Smooth muscle cell (in vitro differentiated cells): ENCODE results near the gene FAM117A. TPM values are rescaled to one million over a fixed set of nuclear protein-coding genes. Genes with fewer than 3 reads are reported as not detected.

Experiments
- DNase-seq: peaks from one replicate; lab custom pipeline; 2025; ENCODE audit not compliant: unreplicated experiment; lab: John Stamatoyannopoulos, UW
- H2AFZ ChIP-seq: fragments of 200-600 bp; sonication (generic); 2 replicates; pipeline ENCODE4 v1.6.0; 2016; ENCODE audit warnings: antibody characterized with exemption, low read depth, mild to moderate bottlenecking
- H3F3A ChIP-seq: fragments of 200-600 bp; sonication (generic); 2 replicates; pipeline ENCODE4 v1.6.0; 2017; ENCODE audit warnings: antibody characterized with exemption, low read depth
- H3K27ac ChIP-seq: fragments of 200-600 bp; sonication (generic); 2 replicates; pipeline ENCODE4 v1.5.1; 2016; ENCODE audit warnings: low read depth, mild to moderate bottlenecking
- H3K27me3 ChIP-seq: fragments of 200-600 bp; sonication (generic); 2 replicates; pipeline ENCODE4 v1.6.1; 2016; ENCODE audit warnings: low read depth, mild to moderate bottlenecking
- H3K36me3 ChIP-seq: fragments of 200-600 bp; sonication (generic); 2 replicates; pipeline ENCODE4 v1.5.1; 2016; ENCODE audit warnings: low read depth
- H3K4me1 ChIP-seq: fragments of 200-600 bp; sonication (generic); 2 replicates; pipeline ENCODE4 v1.5.1; 2016; ENCODE audit warnings: low read depth
- H3K4me2 ChIP-seq: fragments of 200-600 bp; sonication (generic); 2 replicates; pipeline ENCODE4 v1.6.0; 2016; ENCODE audit warnings: mild to moderate bottlenecking
- H3K4me3 ChIP-seq: fragments of 200-600 bp; sonication (generic); 2 replicates; pipeline ENCODE4 v1.5.1; 2016; ENCODE audit warnings: mild to moderate bottlenecking
- H3K79me2 ChIP-seq: fragments of 200-600 bp; sonication (generic); 2 replicates; pipeline ENCODE4 v1.6.0; 2016; ENCODE audit warnings: low read depth, mild to moderate bottlenecking
- H3K9ac ChIP-seq: fragments of 200-600 bp; sonication (generic); 2 replicates; pipeline ENCODE4 v1.6.0; 2016; ENCODE audit warnings: low read depth
- H3K9me3 ChIP-seq: fragments of 200-600 bp; sonication (generic); replicated peaks from 2 replicates; pipeline ENCODE4 v1.5.1; 2016; ENCODE audit warnings: low read depth
- H4K20me1 ChIP-seq: fragments of 200-600 bp; sonication (generic); 2 replicates; pipeline ENCODE4 v1.6.0; 2016; ENCODE audit warnings: low read depth
- WGBS: methylation state at CpG from one replicate; pipeline ENCODE4 v1.1.7; 2016; ENCODE audit warnings: low lambda C conversion rate; 5-methylcytosine and 5-hydroxymethylcytosine counted together
- polyA plus RNA-seq: library from polyadenylated mRNA; unstranded; fragments of >200 nt; fragmentation: Nextera tagmentation; extraction: Ambion mirVana; gene quantifications from 2 replicates; pipeline ENCODE4 v1.2.1, GENCODE V29; 2016
- total RNA-seq: library from RNA; depleted of rRNA; stranded (reverse); fragments of >200 nt; gene quantifications from 2 replicates; pipeline ENCODE4 v1.2.3, GENCODE V29; 2014
- TF ChIP-seq, protein P1 (sequence below): fragments of 200-600 bp; sonication (generic); IDR thresholded peaks from 2 replicates; pipeline ENCODE4 v1.5.1; 2017; ENCODE audit warnings: borderline replicate concordance, mild to moderate bottlenecking, antibody characterized with exemption; ENCODE audit not compliant: insufficient read depth, poor library complexity, severe bottlenecking

FAM117A gene
- total and polyA plus RNA-seq, 2 experiments from 2014 or later: 4.9 to 6.3 TPM

DNA sequence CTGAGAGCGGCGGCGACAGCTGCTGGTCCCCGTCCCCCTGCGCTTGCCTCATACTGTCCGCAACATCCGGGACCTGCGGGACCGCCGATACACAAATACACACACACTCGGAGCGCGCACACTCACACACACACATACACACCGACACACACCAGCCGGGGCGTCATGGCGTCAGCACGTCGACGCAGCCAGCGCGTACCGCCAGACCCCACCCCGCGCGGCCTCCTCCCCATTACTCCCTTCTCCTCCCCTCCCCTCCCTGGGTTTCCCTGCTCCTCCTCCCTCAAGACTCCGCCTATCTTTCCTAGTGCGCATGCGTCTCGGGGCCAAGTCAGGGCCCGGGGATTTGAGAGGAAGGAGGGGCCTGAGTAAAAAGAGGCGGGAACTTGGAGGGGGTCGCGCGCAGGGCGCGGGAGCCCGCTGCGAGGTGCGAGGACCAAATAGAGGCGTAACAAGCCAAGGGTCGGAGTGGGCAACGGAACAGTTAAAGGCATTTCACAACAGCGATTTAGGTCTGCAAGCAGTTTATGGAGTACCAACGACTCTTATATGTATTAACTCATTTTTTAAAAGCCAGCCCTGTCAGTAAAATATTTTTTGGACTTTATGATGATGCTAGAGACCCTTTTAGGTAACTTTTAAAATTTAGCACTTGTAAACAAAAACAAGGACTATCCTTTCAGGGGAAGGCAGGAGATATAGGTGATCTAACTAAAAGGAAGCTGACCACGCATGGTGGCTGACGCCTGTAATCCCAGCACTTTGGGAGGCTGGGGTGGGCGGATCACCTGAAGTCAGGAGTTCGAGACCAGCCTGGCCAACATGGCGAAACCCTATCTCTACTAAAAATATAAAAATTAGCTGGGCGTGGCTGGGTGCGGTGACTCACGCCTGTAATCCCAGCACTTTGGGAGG is 85.7 kb downstream of the FAM117A start, which contains the start of gene SPOP:
SPOP (minus strand) TSS at position 165 of the 915 bp plus-strand sequence. CDS start 55,287 bp downstream, outside the sequence.
- Histone ChIP-seq H3K4me2 (peak within 1 kb of the TSS; percentile 93), H3K27me3 (no peaks in the 10 kb centered on the region), H3F3A (no peaks in the 10 kb centered on the region)

DNA sequence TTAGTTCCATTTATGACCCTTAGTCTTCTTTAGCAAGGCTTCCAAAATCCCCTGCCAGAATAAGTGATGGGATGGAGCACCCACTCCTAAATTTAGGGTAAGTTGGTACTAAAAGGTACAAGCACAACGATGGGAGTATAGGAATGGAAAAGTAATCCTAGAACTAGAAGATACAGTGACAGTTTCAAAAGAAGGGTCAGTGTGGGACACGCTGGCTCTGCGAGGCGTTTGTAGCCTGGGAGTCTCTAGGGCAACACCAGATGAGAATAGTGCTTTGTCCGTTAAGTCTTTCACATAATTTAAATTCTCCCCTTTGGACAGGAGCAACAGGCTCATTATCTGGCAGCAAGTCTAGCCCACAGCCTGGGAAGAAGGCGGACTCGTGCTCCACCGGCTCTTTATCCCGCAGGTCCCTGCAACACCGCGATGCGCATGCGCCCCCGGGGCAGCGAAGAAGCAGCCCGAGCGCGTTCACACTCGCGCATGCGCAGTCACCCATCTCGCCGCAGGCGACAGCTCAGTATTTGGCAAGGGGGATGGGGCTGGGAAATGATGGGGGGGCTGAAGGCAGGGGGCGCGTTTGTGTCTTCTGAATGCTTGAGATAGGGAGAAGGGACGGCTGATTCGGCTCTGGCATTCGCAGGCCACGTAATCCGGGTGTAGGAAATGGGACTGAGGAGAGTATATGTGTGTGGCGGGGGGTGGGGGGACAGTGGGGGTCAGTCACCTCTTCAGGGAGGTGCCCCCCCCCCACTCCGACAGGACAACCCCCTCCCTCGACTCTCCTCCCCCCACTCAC is 86.6 kb downstream of the FAM117A start:
- peak overlapping the region; percentile 93 for H3K4me2 ChIP-seq
- H3K27ac ChIP-seq: peak overlapping the region; percentile 91
- no peaks in the 10 kb centered on the region for H3K9me3 ChIP-seq
- WGBS: 1% methylated on average over 31 of the region's 34 CpGs
- peak; percentile 91 for DNase-seq
- TF ChIP-seq, protein P1, sequence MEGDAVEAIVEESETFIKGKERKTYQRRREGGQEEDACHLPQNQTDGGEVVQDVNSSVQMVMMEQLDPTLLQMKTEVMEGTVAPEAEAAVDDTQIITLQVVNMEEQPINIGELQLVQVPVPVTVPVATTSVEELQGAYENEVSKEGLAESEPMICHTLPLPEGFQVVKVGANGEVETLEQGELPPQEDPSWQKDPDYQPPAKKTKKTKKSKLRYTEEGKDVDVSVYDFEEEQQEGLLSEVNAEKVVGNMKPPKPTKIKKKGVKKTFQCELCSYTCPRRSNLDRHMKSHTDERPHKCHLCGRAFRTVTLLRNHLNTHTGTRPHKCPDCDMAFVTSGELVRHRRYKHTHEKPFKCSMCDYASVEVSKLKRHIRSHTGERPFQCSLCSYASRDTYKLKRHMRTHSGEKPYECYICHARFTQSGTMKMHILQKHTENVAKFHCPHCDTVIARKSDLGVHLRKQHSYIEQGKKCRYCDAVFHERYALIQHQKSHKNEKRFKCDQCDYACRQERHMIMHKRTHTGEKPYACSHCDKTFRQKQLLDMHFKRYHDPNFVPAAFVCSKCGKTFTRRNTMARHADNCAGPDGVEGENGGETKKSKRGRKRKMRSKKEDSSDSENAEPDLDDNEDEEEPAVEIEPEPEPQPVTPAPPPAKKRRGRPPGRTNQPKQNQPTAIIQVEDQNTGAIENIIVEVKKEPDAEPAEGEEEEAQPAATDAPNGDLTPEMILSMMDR: no peak
- H3F3A ChIP-seq: no peaks in the 10 kb centered on the region
- peak overlapping the region; percentile 95 for H3K9ac ChIP-seq
- H3K4me3 ChIP-seq: peak overlapping the region; percentile 64
- H3K36me3 ChIP-seq: no peaks in the 10 kb centered on the region
- H3K4me1 ChIP-seq: peaks cover 21% of the 10 kb centered on the region
- peaks cover 46% of the 10 kb centered on the region for H4K20me1 ChIP-seq
- H2AFZ ChIP-seq: peak overlapping the region; percentile 75
- peaks cover 50% of the 10 kb centered on the region for H3K79me2 ChIP-seq
- H3K27me3 ChIP-seq: no peaks in the 10 kb centered on the region

More for the DNA sequence above, 85.7 kb downstream of the FAM117A start, which contains the start of gene SPOP:
- TF ChIP-seq, protein P1: no peak
- H3K36me3 ChIP-seq: no peaks in the 10 kb centered on the region
- peaks cover 21% of the 10 kb centered on the region for H3K4me1 ChIP-seq
- peak within 1 kb of the TSS; percentile 91 for H3K27ac ChIP-seq
- H4K20me1 ChIP-seq: peaks cover 38% of the 10 kb centered on the region
- H3K9ac ChIP-seq: peak within 1 kb of the TSS; percentile 95
- 20% methylated on average over 48 of the region's 53 CpGs for WGBS
- H3K79me2 ChIP-seq: peaks cover 41% of the 10 kb centered on the region
- peak within 1 kb of the TSS; percentile 75 for H2AFZ ChIP-seq
- DNase-seq: peak; percentile 94
- peak within 1 kb of the TSS; percentile 64 for H3K4me3 ChIP-seq
- H3K9me3 ChIP-seq: no peaks in the 10 kb centered on the region

DNA sequence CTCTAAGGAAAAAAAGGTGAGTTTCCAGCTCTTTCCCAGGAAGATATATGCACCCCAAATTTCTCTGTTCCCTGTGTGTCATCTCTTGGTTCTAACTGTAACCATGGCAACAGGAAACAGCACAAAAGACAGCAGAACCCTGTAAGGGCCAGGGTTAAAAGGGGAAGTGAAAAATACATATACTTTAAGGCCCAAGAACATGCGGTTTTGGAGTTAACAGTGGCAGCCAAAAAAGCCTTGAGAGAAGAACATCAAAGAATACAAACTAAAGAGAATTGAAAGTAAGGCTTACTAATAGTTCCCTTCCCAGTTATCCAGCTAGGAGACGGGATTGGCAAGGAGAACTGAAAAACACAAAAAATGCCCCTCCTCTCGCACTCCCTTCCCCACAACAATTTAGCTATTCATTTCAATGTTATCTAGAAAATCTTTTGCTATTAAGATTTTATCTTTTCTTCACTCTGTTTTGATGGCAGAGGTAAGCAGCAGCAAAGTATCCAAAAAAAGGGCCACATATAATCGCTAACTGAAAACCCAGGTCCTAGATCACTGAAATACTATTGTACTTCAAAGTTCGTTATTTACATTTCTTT is 87.6 kb downstream of the FAM117A start:
- no peaks in the 10 kb centered on the region for H3F3A ChIP-seq
- 58% methylated on average over 5 of the region's 5 CpGs for WGBS
- H3K36me3 ChIP-seq: no peaks in the 10 kb centered on the region
- H3K4me1 ChIP-seq: peaks cover 16% of the 10 kb centered on the region
- peak overlapping the region; percentile 91 for H3K27ac ChIP-seq
- no peak for DNase-seq
- no peak overlapping the region for H2AFZ ChIP-seq
- H3K9me3 ChIP-seq: no peaks in the 10 kb centered on the region
- TF ChIP-seq, protein P1: no peak
- peaks cover 59% of the 10 kb centered on the region for H3K79me2 ChIP-seq
- H3K27me3 ChIP-seq: no peaks in the 10 kb centered on the region
- peak overlapping the region; percentile 95 for H3K9ac ChIP-seq
- peak overlapping the region; percentile 93 for H3K4me2 ChIP-seq
- peaks cover 55% of the 10 kb centered on the region for H4K20me1 ChIP-seq
- peak overlapping the region; percentile 64 for H3K4me3 ChIP-seq
